ENCODE results near the gene ARID4B.
"Not testable (repeated sequence)": the region's sequence is repeated elsewhere in the genome, so short reads cannot be mapped to it uniquely, and the experiment has no call there.

Gene ARID4B

DNA sequence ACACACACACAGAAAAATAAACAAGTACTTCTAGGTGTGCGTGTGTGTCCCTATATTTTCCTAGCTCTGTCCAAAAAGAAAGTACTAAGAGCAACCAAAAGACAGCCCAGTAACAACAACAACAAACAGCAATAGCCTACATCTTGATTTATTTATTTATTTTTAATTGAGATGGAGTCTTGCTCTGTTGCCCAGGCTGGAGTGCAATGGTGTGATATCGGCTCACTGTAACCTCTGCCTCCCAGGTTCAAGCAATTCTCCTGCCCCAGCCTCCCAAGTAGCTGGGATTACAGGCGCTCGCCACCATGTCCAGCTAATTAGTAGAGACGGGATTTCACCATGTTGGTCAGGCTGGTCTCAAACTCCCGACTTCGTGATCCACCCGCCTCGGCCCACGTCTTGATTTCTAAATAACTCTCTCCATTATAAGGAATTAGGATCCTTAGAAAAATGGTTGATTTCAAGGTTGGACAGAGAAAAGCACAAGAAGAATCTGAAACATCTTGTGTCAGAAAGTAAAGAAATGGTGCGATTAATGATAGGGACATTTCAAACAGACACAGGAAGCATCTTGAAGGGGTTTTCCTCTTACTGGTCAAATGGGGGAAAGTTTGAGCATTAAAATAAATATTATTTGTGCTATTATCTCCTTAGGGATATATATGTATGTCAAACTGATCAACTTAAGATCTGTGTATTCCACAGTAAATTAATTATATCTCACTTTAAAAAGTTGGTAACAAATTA, 59.4 kb downstream of the ARID4B start:
- DNase-seq = no peak

GRCh38 chr1:235266967-235267366, 61.0 kb downstream of the ARID4B start:
- DNase-seq = no peak

GRCh38 chr1:235266325-235266724, 61.7 kb downstream of the ARID4B start:
- DNase-seq = no peak

- no peak for DNase-seq
Observed at GRCh38 chr1:235265900-235266299, 62.1 kb downstream of the ARID4B start.

DNA sequence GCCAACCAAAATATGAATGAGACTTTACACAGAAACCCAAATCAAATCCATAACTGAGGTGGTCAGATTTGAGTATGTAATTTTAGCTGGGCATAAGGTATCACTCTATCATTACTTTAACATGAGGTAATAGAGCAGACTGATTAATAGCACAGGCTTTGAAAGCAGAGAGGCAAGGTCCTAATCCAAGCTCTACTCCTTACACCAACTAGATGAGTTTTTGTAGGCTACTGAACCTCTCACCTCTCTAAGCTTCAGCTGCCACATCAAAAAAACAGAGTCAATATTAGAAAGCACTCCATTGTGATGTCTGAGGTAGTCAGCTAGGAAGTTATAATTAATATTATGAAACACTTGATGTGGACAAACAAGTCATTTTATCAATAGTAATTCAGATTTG, 63.7 kb downstream of the ARID4B start:
- DNase-seq = no peak

DNA sequence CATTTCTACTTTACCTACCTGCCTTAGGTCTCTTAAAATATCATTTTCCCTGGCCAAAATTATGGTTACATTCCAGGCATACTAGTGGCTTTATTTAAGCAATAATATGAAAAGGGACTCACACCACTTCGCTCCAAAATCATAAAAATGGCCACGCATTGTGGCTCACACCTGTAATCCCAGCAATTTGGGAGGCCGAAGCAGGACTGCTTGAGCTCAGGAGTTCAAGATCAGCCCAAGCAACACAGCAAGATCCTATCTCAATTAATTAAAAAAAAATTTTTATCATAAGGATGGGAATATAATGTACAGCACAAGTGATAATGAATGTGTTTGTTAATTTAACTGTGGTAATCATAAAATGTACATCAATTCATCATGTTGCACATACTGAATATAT, 65.4 kb downstream of the ARID4B start:
- no peak for DNase-seq

DNA sequence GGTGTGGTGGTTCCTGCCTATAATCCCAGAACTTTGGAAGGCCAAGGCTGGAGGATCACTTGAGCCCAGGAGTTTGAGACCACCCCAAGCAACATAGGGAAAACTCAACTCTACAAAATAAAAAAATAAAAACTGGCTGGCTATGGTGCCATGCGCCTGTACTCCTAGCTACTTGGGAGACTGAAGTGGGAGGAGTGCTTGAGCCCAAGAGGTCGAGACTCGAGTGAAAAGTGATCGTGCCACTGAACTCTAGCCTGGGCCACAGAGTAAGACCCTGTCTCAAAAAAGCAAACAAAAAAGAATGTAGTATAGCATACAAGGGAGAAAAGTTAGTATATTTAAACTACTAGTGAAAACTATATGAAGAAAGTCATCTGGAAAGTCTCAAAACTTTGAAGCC, 66.7 kb downstream of the ARID4B start:
- no peak for DNase-seq

DNA sequence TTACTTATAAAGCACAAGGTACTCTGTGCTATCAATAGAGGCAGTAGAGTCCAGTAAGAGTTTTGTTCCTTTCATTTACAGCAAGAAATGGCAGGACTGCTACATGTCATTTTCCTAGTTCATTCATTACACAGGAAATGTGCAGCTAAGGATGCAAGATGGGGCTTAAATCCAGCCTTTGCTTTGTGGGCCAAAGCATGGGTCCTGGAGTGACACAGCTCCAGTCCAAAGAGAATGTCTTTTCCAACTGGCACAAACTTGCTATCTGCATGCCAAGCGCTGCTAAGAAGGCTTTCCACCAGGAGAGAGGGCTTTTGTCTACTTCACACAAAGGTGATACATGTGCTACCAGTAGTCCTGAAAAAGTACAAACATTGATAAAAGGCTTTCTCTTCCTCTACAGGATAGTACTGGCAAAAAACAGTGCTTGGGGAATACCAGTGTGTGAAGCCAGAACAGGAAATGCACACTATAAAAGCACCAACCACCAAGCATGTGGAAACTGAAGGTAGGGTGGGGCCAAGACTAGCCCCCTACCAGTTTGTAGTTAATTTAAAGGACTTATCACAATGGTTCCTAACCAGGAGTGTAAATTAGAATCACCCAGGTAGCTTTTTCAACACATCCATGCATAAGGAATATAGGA, 68.7 kb downstream of the ARID4B start:
- no peak for DNase-seq

GRCh38 chr1:235258068-235258467, 69.9 kb downstream of the ARID4B start:
- not testable (repeated sequence) for DNase-seq

DNA sequence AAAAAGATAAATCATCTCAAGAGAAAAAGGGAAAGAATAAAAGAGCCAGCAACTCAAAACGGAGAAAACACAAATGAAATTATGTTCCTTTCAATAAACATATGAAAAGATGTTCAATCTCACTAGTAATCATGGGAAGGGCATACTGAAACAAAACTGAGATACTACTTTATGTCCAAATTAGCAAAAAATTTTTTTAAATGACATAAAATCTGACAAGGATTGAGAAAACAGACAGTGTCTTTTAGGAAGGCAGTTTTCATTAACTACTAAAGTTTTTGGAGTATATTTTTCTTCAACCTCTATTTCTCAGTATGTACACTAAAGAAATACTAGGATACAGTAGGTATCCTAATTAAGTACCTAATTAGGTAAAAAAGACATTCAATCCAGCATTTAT, 73.3 kb downstream of the ARID4B start:
- no peak for DNase-seq

DNA sequence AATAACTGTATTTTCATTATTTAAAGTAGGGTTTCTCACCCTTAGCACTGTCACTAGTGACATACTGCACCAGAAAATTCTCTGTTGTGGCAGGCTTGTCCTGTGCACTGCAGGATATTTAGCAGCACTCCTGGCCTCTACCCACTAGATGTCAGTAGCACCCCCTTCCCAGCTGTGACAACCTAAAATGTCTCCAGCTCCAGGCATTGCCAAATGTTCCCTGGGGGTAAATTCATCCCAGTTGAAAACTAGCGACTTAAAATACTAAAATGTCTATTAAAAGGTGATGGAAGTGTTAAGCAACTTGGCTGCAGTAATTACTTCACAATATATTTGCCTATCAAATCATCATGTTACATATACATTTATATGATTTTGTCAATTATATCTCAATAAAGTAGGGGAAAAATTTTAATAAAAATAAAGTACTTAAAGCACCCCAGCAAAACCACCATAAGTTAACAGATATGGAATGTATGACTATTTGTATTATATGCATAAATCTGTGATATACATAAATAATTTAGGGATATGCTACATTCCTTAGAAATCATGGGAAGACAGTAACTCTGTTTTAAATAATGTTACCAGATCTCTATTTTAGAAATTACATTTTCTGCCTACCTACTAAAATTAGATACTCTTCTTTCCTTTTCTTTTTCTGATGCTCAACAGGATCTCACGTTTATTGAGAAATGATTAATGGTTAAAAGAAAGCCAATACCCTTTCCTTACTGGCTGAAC, 74.6 kb downstream of the ARID4B start:
- DNase-seq = peak; percentile 23 to 44

DNA sequence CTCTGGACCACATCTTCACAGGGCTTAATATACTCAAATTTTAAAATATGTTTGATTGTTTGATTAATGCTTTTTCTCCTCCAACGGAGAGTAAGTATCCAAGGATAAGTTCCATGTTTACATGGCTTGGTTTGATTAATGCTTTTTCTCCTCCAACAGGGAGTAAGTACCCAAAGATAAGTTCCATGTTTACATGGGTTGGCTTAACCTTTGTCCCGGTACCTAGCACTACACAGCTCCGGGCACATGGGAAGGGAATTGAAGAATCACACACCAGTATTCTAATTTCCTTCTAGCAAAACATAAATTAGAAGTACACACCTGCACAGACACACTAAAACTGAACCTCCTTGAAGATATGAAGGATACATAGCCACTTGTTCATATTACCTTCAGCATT, 77.5 kb downstream of the ARID4B start:
- DNase-seq = no peak

- no peak for DNase-seq
Observed at GRCh38 chr1:235246022-235246948, 81.7 kb downstream of the ARID4B start.

- DNase-seq = no peak
Observed at GRCh38 chr1:235244974-235245592, 82.9 kb downstream of the ARID4B start.

DNA sequence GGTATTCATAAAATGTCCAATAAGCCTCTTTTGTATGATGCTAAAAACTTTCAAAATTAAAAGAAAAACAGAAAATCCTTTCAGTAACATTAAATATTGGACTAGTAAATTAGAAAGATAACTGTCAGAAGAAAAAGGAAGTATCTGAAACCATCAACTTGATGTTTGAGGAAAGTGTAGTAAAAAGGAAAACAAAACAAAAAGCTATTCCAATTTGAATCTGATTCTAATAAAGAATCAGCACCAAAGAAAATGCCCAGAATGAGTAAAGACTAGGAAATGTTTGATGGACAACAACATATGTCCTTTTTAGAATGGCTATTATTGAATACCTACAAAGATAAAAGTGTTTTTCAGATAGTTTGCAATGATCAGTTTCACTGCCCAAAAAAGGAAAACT, 87.0 kb downstream of the ARID4B start:
- no peak for DNase-seq

- DNase-seq = no peak
Observed at GRCh38 chr1:235239851-235240250, 88.1 kb downstream of the ARID4B start.

DNA sequence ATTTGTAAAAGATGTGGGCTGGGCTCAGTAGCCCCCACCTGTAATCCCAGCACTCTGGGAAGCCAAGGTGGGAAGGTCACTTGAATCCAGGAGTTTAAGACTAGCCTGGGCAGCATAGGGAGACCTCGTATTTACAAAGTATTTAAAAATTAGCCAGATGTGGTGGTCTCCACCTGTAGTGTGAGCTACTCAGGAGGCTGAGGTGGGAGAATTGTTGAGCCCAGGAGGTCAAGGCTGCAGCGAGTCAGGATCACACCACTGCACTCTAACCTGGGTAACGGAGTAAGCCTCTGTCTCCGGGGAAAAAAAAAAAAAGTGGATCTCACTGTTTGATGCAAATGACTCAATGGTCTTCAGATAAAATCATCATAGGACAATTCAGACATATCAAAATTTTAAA, 89.4 kb downstream of the ARID4B start:
- DNase-seq = no peak

DNA sequence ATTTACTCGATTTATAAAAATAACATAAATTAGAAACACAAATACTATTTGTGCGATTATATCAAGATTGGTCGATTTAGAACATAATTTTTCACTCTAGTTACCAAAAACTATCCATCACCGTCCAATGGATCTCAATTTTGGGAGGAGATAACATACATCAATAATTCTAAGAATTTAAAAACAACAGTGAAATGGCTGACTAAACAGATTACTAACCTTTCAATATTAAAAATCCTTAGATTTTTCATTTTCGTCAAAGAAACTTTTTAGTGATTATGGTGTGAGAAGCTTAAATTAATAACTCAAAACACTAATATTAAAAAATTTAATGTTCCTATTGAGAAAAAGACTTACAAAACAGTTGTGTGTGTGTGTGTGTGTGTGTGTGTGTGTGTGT, 91.9 kb downstream of the ARID4B start:
- DNase-seq = no peak

- DNase-seq = no peak
Observed at GRCh38 chr1:235229868-235230267, 98.1 kb downstream of the ARID4B start.

GRCh38 chr1:235227414-235227813, 100.6 kb downstream of the ARID4B start:
- no peak for DNase-seq

- no peak for DNase-seq
Observed at GRCh38 chr1:235226933-235227332, 101.0 kb downstream of the ARID4B start.

DNA sequence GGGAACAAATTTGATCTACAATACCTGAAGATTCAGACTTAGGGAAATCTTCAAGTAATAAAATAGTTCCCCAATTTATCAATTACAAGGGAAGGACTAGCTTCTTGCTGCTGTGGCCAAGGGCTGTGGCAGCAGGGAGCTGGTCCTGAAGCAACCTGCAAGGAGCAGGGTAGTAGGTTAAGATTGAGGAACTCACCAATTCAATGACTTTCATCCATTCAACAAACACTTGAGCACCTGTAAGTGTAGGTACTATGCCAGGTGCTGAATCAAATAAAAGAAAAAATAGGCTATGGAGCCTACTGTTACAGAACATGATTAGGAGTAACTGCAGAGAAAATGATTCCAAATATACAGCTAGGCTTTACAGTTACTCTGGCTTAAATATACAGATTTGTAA, 102.7 kb downstream of the ARID4B start:
- DNase-seq = no peak

All from stimulated activated CD4-positive, alpha-beta T cell treated with anti-CD3 and anti-CD28 coated beads, Interleukin-4, amount 100 ng/mL, for 4 hours (primary cell).